Endothelial cell of umbilical vein (primary cell): ENCODE measurements around the gene DNAJC16. TPM values are rescaled to one million over a fixed set of nuclear protein-coding genes. Genes with fewer than 3 reads are reported as not detected.

Source experiments
- BruUV-seq: library from RNA; stranded (reverse); fragments of 400-500 nt; replicated peaks from 2 replicates; lab custom pipeline; 2021; lab: Mats Ljungman, UMichigan
- CTCF ChIA-PET: fragments of 300-600, 350-600 bp; sonication (Branson Sonifier 250); formaldehyde crosslinking; loops from one replicate; lab custom pipeline; 2021; ENCODE audit warnings: antibody characterized with exemption, inconsistent platforms; lab: Charles Lee
- POLR2A ChIA-PET: fragments of 300-600, 350-600 bp; sonication (Branson Sonifier 250); formaldehyde crosslinking; loops from one replicate; lab custom pipeline; 2021; ENCODE audit warnings: antibody characterized with exemption, inconsistent platforms; lab: Charles Lee
- DNase-seq: peaks from one replicate; pipeline ENCODE4 v3.0.0-alpha.2; 2011; ENCODE audit warnings: low read depth, low spot score
- FAIRE-seq: peaks from 2 replicates; lab custom pipeline; 2011; peaks lifted over from hg19 to GRCh38; lab: Jason Lieb, UNC
- H2AFZ ChIP-seq: 2 replicates; pipeline ENCODE4 v1.6.0; 2012; ENCODE audit warnings: low read depth, low read length, control low read depth, inconsistent platforms
- H3K27ac ChIP-seq: 2 replicates; pipeline ENCODE4 v1.5.1; 2011; ENCODE audit warnings: low read depth, mild to moderate bottlenecking, control low read depth, low read length, moderate library complexity; ENCODE audit not compliant: insufficient read depth
- H3K27me3 ChIP-seq, 2 experiments: 2 replicates each; pipeline versions ENCODE4 v1.6.0 to v1.6.1; 2011; ENCODE audit warnings: low read length in 2 of 2, mixed read lengths in 1 of 2; ENCODE audit not compliant: control insufficient read depth in 2 of 2, insufficient read depth in 2 of 2
- H3K36me3 ChIP-seq, 2 experiments: 2 replicates in 1 of 2; 3 replicates in 1 of 2; pipeline ENCODE4 v1.5.1; 2011; ENCODE audit warnings: low read length in 2 of 2, mild to moderate bottlenecking in 1 of 2, moderate library complexity in 1 of 2; ENCODE audit not compliant: control insufficient read depth in 2 of 2, insufficient read depth in 2 of 2; ENCODE audit errors: extremely low read depth in 1 of 2
- H3K4me1 ChIP-seq: 3 replicates; pipeline ENCODE4 v1.5.1; 2011; ENCODE audit warnings: mild to moderate bottlenecking, low read length; ENCODE audit not compliant: control insufficient read depth, insufficient read depth; ENCODE audit errors: extremely low read depth
- H3K4me2 ChIP-seq: 2 replicates; pipeline ENCODE4 v1.6.1; 2011; ENCODE audit warnings: low read length, control low read depth, mixed read lengths; ENCODE audit not compliant: insufficient read depth
- H3K4me3 ChIP-seq, 3 experiments: fragments of 200-600 bp in 1 of 3; sonication (generic), shearing (Covaris generic) in 1 of 3; replicated peaks in 1 of 3; 2 replicates each; pipeline ENCODE4 v1.5.1; 2011 to 2016; ENCODE audit warnings: control low read depth in 3 of 3, low read length in 3 of 3, mild to moderate bottlenecking in 2 of 3, inconsistent platforms in 1 of 3, low read depth in 1 of 3, moderate library complexity in 1 of 3; ENCODE audit not compliant: insufficient read depth in 1 of 3
- H3K79me2 ChIP-seq: 2 replicates; pipeline ENCODE4 v1.6.0; 2012; ENCODE audit warnings: low read length, inconsistent platforms; ENCODE audit not compliant: control insufficient read depth, insufficient read depth
- H3K9ac ChIP-seq: replicated peaks from 2 replicates; pipeline ENCODE3; 2011; ENCODE audit warnings: low read length, control low read depth; ENCODE audit not compliant: insufficient read depth; ENCODE audit errors: extremely low read depth
- H3K9me1 ChIP-seq: replicated peaks from 3 replicates; pipeline ENCODE4 v1.6.0; 2011; ENCODE audit warnings: mild to moderate bottlenecking, low read length; ENCODE audit not compliant: control insufficient read depth, insufficient read depth; ENCODE audit errors: extremely low read depth
- H3K9me3 ChIP-seq: replicated peaks from 2 replicates; pipeline ENCODE4 v1.5.1; 2012; ENCODE audit warnings: low read length, inconsistent platforms; ENCODE audit not compliant: control insufficient read depth, insufficient read depth
- H4K20me1 ChIP-seq: replicated peaks from 2 replicates; pipeline ENCODE3; 2011; ENCODE audit warnings: mild to moderate bottlenecking, low read length; ENCODE audit not compliant: control insufficient read depth, insufficient read depth; ENCODE audit errors: extremely low read depth
- EZH2 ChIP-seq: IDR thresholded peaks from 2 replicates; pipeline ENCODE4 v1.6.1; 2012; ENCODE audit warnings: borderline replicate concordance, low read depth, mild to moderate bottlenecking, moderate library complexity, low read length, inconsistent platforms; ENCODE audit not compliant: severe bottlenecking
- FOS ChIP-seq: IDR thresholded peaks from 2 replicates; pipeline ENCODE4 v1.6.1; 2011; ENCODE audit warnings: mild to moderate bottlenecking, low read length, moderate library complexity, borderline replicate concordance; ENCODE audit not compliant: insufficient read depth
- GATA2 ChIP-seq: IDR thresholded peaks from 2 replicates; pipeline ENCODE4 v1.7.0; 2011; ENCODE audit warnings: low read depth, mild to moderate bottlenecking, moderate library complexity, mixed read lengths, low read length; ENCODE audit not compliant: insufficient read length, insufficient read depth
- JUN ChIP-seq: IDR thresholded peaks from 2 replicates; pipeline ENCODE4 v1.6.1; 2011; ENCODE audit warnings: borderline replicate concordance, low read depth; ENCODE audit not compliant: insufficient read length, insufficient read depth
- MYC ChIP-seq: IDR thresholded peaks from one replicate; pipeline ENCODE4 v1.6.1; 2011; ENCODE audit warnings: mild to moderate bottlenecking, low read depth, low read length
- POLR2A ChIP-seq: IDR thresholded peaks from 2 replicates; pipeline ENCODE4 v1.6.1; 2012; ENCODE audit warnings: low read depth, mild to moderate bottlenecking, control low read depth, low read length
- POLR2AphosphoS5 ChIP-seq: IDR thresholded peaks from 2 replicates; pipeline ENCODE4 v1.6.1; 2012; ENCODE audit warnings: low read depth, mild to moderate bottlenecking, control low read depth, low read length, moderate library complexity; ENCODE audit not compliant: insufficient read depth
- dilution Hi-C: fragments of 300-500 bp; cut with MboI; formaldehyde crosslinking; loops from one replicate; pipeline ENCODE4 v1.15.0; 2019; ENCODE audit warnings: low sequenced_read_pairs; ENCODE audit not compliant: extremely low pct_ligation_motif_present
- intact Hi-C: fragments of 100-400 bp; cut with micrococcal nuclease; formaldehyde crosslinking; loops from one replicate; pipeline ENCODE4 v1.10.0; 2022
- polyA plus RNA-seq, 4 experiments: library from polyadenylated mRNA; depleted of rRNA in 3 of 4; stranded (reverse) in 3 of 4; unstranded in 1 of 4; fragments of >200 nt; gene quantifications; 2 replicates each; pipeline versions ENCODE4 v1.2.1 to v1.2.3, GENCODE V29; 2011 to 2012; ENCODE audit warnings: missing spikeins in 1 of 4
- total RNA-seq: library from RNA; stranded (reverse); gene quantifications from 2 replicates; pipeline ENCODE4 v1.2.3, GENCODE V29; 2021
- TF ChIP-seq, protein P1 (sequence below): IDR thresholded peaks from 2 replicates; pipeline ENCODE4 v1.6.1; 2011; ENCODE audit not compliant: insufficient read depth, insufficient read length
- TF ChIP-seq, protein P2 (sequence below), 2 donors: IDR thresholded peaks; 1 replicate in 1 of 2; 2 replicates in 1 of 2; pipeline ENCODE4 v1.5.1; 2011; ENCODE audit warnings: low read length in 2 of 2, mild to moderate bottlenecking in 2 of 2, moderate library complexity in 2 of 2, control low read depth in 1 of 2, inconsistent platforms in 1 of 2, low read depth in 1 of 2; ENCODE audit not compliant: insufficient read depth in 1 of 2; ENCODE audit errors: extremely low read depth in 1 of 2

Gene DNAJC16
- total and polyA plus RNA-seq, 2 donors (not counting 3 experiments of a cell fraction or from before 2014, with no cell fraction given) = 8.0 to 21.4 TPM

DNA sequence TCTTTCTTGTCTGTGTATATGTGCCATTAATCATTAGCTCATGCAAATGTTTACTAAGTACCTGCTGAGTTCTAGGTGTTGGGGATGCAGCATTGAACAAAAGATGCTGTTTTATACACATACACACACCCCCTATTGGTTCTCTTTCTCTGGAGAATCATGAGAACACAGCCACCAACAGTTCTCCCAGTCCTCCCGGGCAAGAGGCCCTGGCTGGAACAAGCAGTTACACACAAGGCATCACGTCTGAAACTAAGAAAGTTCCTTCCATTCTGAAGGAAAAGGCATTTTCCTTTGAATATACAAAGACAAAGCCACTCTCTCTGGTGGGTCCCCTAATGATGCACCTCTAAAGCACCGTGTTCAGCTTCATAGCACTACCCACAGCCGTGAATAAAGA is 13.5 kb upstream of the DNAJC16 start:
- Histone ChIP-seq H3K4me3 (no peak overlapping the region), H2AFZ (no peak overlapping the region), H3K9ac (no peak overlapping the region), H3K4me1 (peaks cover 8% of the 10 kb centered on the region), H3K9me1 (no peaks in the 10 kb centered on the region), H4K20me1 (no peaks in the 10 kb centered on the region), H3K9me3 (no peaks in the 10 kb centered on the region), H3K27ac (no peak overlapping the region), H3K27me3 (no peaks in the 10 kb centered on the region), H3K79me2 (no peaks in the 10 kb centered on the region), H3K4me2 (no peak overlapping the region), H3K36me3 (no peaks in the 10 kb centered on the region)
- DNase-seq (no peak), FAIRE-seq (no peak)
- ChIA-PET CTCF (no interaction called here), POLR2A (no interaction called here)
- no TSS peak for BruUV-seq
- TF ChIP-seq, protein P1, sequence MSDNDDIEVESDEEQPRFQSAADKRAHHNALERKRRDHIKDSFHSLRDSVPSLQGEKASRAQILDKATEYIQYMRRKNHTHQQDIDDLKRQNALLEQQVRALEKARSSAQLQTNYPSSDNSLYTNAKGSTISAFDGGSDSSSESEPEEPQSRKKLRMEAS = no peak
- TF ChIP-seq GATA2 (no peak), JUN (no peak), MYC (no peak), EZH2 (no peak), POLR2AphosphoS5 (no peak), FOS (no peak), POLR2A (no peak)
- TF ChIP-seq, protein P2, sequence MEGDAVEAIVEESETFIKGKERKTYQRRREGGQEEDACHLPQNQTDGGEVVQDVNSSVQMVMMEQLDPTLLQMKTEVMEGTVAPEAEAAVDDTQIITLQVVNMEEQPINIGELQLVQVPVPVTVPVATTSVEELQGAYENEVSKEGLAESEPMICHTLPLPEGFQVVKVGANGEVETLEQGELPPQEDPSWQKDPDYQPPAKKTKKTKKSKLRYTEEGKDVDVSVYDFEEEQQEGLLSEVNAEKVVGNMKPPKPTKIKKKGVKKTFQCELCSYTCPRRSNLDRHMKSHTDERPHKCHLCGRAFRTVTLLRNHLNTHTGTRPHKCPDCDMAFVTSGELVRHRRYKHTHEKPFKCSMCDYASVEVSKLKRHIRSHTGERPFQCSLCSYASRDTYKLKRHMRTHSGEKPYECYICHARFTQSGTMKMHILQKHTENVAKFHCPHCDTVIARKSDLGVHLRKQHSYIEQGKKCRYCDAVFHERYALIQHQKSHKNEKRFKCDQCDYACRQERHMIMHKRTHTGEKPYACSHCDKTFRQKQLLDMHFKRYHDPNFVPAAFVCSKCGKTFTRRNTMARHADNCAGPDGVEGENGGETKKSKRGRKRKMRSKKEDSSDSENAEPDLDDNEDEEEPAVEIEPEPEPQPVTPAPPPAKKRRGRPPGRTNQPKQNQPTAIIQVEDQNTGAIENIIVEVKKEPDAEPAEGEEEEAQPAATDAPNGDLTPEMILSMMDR (IDR thresholded peaks at IDR 0.05; ENCODE audit: extremely low read depth in 1 of 2, insufficient read depth in 1 of 2, low read depth in 1 of 2, low read length in 2 of 2) = no peak
- intact Hi-C loops (no loop called here), dilution Hi-C loops (no loop called here)
